Neural progenitor cell (in vitro differentiated cells): ENCODE results near the gene CSNK2A3.

Source experiments
- EZH2 ChIP-seq: fragments of 200-600 bp; sonication (generic); IDR thresholded peaks from 2 replicates; pipeline ENCODE4 v1.6.1; 2017; ENCODE audit warnings: antibody characterized with exemption, mild to moderate bottlenecking, moderate library complexity
- TF ChIP-seq, protein P1 (sequence below): fragments of 200-600 bp; sonication (generic); IDR thresholded peaks from 2 replicates; pipeline ENCODE4 v1.5.1; 2017; ENCODE audit warnings: antibody characterized with exemption, mild to moderate bottlenecking

- TF ChIP-seq, protein P1, sequence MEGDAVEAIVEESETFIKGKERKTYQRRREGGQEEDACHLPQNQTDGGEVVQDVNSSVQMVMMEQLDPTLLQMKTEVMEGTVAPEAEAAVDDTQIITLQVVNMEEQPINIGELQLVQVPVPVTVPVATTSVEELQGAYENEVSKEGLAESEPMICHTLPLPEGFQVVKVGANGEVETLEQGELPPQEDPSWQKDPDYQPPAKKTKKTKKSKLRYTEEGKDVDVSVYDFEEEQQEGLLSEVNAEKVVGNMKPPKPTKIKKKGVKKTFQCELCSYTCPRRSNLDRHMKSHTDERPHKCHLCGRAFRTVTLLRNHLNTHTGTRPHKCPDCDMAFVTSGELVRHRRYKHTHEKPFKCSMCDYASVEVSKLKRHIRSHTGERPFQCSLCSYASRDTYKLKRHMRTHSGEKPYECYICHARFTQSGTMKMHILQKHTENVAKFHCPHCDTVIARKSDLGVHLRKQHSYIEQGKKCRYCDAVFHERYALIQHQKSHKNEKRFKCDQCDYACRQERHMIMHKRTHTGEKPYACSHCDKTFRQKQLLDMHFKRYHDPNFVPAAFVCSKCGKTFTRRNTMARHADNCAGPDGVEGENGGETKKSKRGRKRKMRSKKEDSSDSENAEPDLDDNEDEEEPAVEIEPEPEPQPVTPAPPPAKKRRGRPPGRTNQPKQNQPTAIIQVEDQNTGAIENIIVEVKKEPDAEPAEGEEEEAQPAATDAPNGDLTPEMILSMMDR: no peak
- TF ChIP-seq EZH2: no peak
Measured at GRCh38 chr11:11387622-11388305, 34.7 kb upstream of the CSNK2A3 start.
